K562 (cell line): ENCODE data around the gene TNPO2. TPM values are rescaled to one million over a fixed set of nuclear protein-coding genes. Genes with fewer than 3 reads are reported as not detected.

ENCODE experiments used
- BRD4 ChIP-seq: fragments of 200-600 bp; sonication (generic); IDR thresholded peaks from 2 replicates; pipeline ENCODE4 v1.6.1; 2017; ENCODE audit warnings: inconsistent platforms
- CBFA2T3 ChIP-seq: fragments of 450-650 bp; IDR thresholded peaks from 2 replicates; pipeline ENCODE4 v1.6.1; 2017
- CEBPG ChIP-seq, 3 experiments: fragments of 200-800 bp in 1 of 3; sonication (Bioruptor generic) in 1 of 3; sonication (generic) in 1 of 3; formaldehyde crosslinking in 1 of 3; IDR thresholded peaks in 2 of 3; conservative IDR thresholded peaks in 1 of 3; 2 replicates each; pipeline versions ENCODE4 v1.6.1 to v1.8.0; 2016 to 2022; ENCODE audit warnings: missing compliant biosample characterization in 2 of 3, missing genetic modification characterization in 2 of 3, mild to moderate bottlenecking in 1 of 3, missing genetic modification reagents in 1 of 3
- CREB5 ChIP-seq: fragments of 250-450 bp; sonication (Bioruptor Pico); IDR thresholded peaks from 2 replicates; pipeline ENCODE4 v1.5.0; 2020; ENCODE audit warnings: mild to moderate bottlenecking
- FOXP1 ChIP-seq: sonication (generic); formaldehyde crosslinking; IDR thresholded peaks from 2 replicates; pipeline ENCODE4 v1.8.0; 2022; ENCODE audit warnings: mild to moderate bottlenecking, missing genetic modification reagents
- GTF2B ChIP-seq: IDR thresholded peaks from 2 replicates; pipeline ENCODE4 v1.6.1; 2011; ENCODE audit not compliant: insufficient read length; ENCODE audit errors: extremely low read depth
- HDAC3 ChIP-seq: fragments of 450-650 bp; IDR thresholded peaks from 2 replicates; pipeline ENCODE4 v1.6.1; 2018; ENCODE audit warnings: borderline replicate concordance, mild to moderate bottlenecking, moderate library complexity; ENCODE audit not compliant: partially characterized antibody
- MCM5 ChIP-seq: fragments of 450-650 bp; IDR thresholded peaks from 2 replicates; pipeline ENCODE4 v1.6.1; 2016; ENCODE audit warnings: low read depth
- MEF2A ChIP-seq: IDR thresholded peaks from 2 replicates; pipeline ENCODE4 v1.6.1; 2011; ENCODE audit warnings: low read depth, mild to moderate bottlenecking, low read length, moderate library complexity; ENCODE audit not compliant: control insufficient read depth
- NR0B1 ChIP-seq: fragments of 450-650 bp; IDR thresholded peaks from one replicate; pipeline ENCODE4 v1.6.1; 2018; ENCODE audit warnings: mild to moderate bottlenecking, moderate library complexity; ENCODE audit not compliant: partially characterized antibody
- SOX6 ChIP-seq: fragments of 450-650 bp; IDR thresholded peaks from 2 replicates; pipeline ENCODE4 v1.6.1; 2014; ENCODE audit warnings: mild to moderate bottlenecking
- TAF9B ChIP-seq: fragments of 450-650 bp; IDR thresholded peaks from 2 replicates; pipeline ENCODE4 v1.6.1; 2018; ENCODE audit warnings: mild to moderate bottlenecking; ENCODE audit not compliant: partially characterized antibody
- TBL1XR1 ChIP-seq, 2 experiments: IDR thresholded peaks; 2 replicates each; pipeline ENCODE4 v1.6.1; 2012; ENCODE audit warnings: improper control_type of control experiment in 2 of 2, low read length in 2 of 2, mild to moderate bottlenecking in 1 of 2
- YBX1 ChIP-seq: fragments of 450-650 bp; IDR thresholded peaks from 2 replicates; pipeline ENCODE4 v1.7.1; 2016; ENCODE audit warnings: mild to moderate bottlenecking
- ZBTB12 ChIP-seq: fragments of 250-450 bp; sonication (Bioruptor Pico); IDR thresholded peaks from 2 replicates; pipeline ENCODE4 v1.4.0; 2020
- ZBTB49 ChIP-seq: sonication (generic); formaldehyde crosslinking; IDR thresholded peaks from 2 replicates; pipeline ENCODE4 v1.8.0; 2022; ENCODE audit warnings: missing genetic modification reagents, mild to moderate bottlenecking, borderline replicate concordance
- ZC3H8 ChIP-seq: fragments of 450-650 bp; IDR thresholded peaks from 2 replicates; pipeline ENCODE4 v1.6.1; 2017
- ZNF133 ChIP-seq: fragments of 250-450 bp; sonication (Bioruptor Pico); IDR thresholded peaks from 2 replicates; pipeline ENCODE4 v1.4.0; 2020; ENCODE audit warnings: mild to moderate bottlenecking
- ZNF347 ChIP-seq: fragments of 450-650 bp; formaldehyde crosslinking; IDR thresholded peaks from 2 replicates; pipeline ENCODE4 v1.4.0; 2020; ENCODE audit warnings: low read depth, mild to moderate bottlenecking, moderate library complexity
- ZNF445 ChIP-seq: fragments of 250-450 bp; sonication (Bioruptor Pico); IDR thresholded peaks from 2 replicates; pipeline ENCODE4 v1.4.0; 2020; ENCODE audit warnings: low read depth, mild to moderate bottlenecking, moderate library complexity
- polyA plus RNA-seq, 8 experiments: library from polyadenylated mRNA; depleted of rRNA in 4 of 8; stranded (reverse) in 5 of 8; unstranded in 3 of 8; fragments of >200 nt; fragmentation: Nextera tagmentation in 2 of 8; fragmentation: Illumina TruSeq in 1 of 8; extraction: Ambion mirVana in 2 of 8; extraction: Trizol in 1 of 8; gene quantifications; 2 replicates each; pipeline versions ENCODE4 v1.2.1 to v1.2.3, GENCODE V29; 2011 to 2014; ENCODE audit warnings: inconsistent platforms in 1 of 8, missing spikeins in 1 of 8
- total RNA-seq, 7 experiments: library from RNA; depleted of rRNA in 6 of 7; stranded (reverse); fragments of >200 nt in 6 of 7; fragmentation: Illumina TruSeq in 2 of 7; extraction: Trizol in 2 of 7; gene quantifications; 2 replicates each; pipeline versions ENCODE4 v1.2.1 to v1.2.3, GENCODE V29; 2011 to 2021; ENCODE audit warnings: low replicate concordance in 1 of 7

The TNPO2 gene
- total and polyA plus RNA-seq, 9 of the 15 experiments (the other 6 are each of a cell fraction or from before 2014, with no cell fraction given), result 6.0 to 126 (median 53.8) TPM

- TF ChIP-seq GTF2B (no peak), ZNF133 (CRISPR knock-in tag) (no peak), SOX6 (no peak), TAF9B (no peak), NR0B1 (no peak), ZNF445 (no peak), TBL1XR1 (IDR thresholded peaks at IDR 0.05; ENCODE audit: low read length in 2 of 2) (no peak), YBX1 (no peak), CREB5 (CRISPR knock-in tag) (no peak), BRD4 (no peak), ZNF347 (CRISPR knock-in tag) (no peak), CEBPG (CRISPR knock-in tag; IDR thresholded peaks at IDR 0.05) (no peak), CEBPG (tag; conservative IDR thresholded peaks at IDR 0.05 in 1 of 2, IDR thresholded peaks at IDR 0.05 in 1 of 2) (no peak), MEF2A (no peak), MCM5 (no peak), HDAC3 (no peak), ZBTB12 (CRISPR knock-in tag) (no peak), ZC3H8 (no peak), FOXP1 (CRISPR knock-in tag) (no peak), ZBTB49 (no peak), CBFA2T3 (no peak)
Measured at GRCh38 chr19:12736995-12737834, 13.5 kb upstream of the TNPO2 start, which contains the start of gene GET3 (continued).
